ENCODE measurements around the gene UBE2L5.

The UBE2L5 gene

GRCh38 chr13:30381049-30381448 is 41.2 kb upstream of the UBE2L5 start:
- TF ChIP-seq CTCF (conservative IDR thresholded peaks at IDR 0.05) (no peak), ZFX (IDR thresholded peaks at IDR 0.05) (no peak)
- no peak overlapping the region for H3K27ac ChIP-seq

GRCh38 chr13:30382836-30383525 is 39.3 kb upstream of the UBE2L5 start:
- no peak overlapping the region for H3K27ac ChIP-seq
- TF ChIP-seq ZFX (IDR thresholded peaks at IDR 0.05) (no peak), CTCF (conservative IDR thresholded peaks at IDR 0.05) (no peak)

GRCh38 chr13:30388406-30389283 is 33.6 kb upstream of the UBE2L5 start:
- H3K27ac ChIP-seq, result peak overlapping the region; percentile 10; the same call in 1 of the 2 replicates
- TF ChIP-seq ZFX (IDR thresholded peaks at IDR 0.05) (no peak), CTCF (conservative IDR thresholded peaks at IDR 0.05) (no peak)

- no peak overlapping the region for H3K27ac ChIP-seq
- TF ChIP-seq CTCF (conservative IDR thresholded peaks at IDR 0.05) (no peak), ZFX (IDR thresholded peaks at IDR 0.05) (no peak)
Observed at GRCh38 chr13:30391956-30392680, 30.2 kb upstream of the UBE2L5 start.

GRCh38 chr13:30392681-30393045 is 29.6 kb upstream of the UBE2L5 start:
- TF ChIP-seq ZFX (IDR thresholded peaks at IDR 0.05) (no peak), CTCF (conservative IDR thresholded peaks at IDR 0.05) (no peak)
- H3K27ac ChIP-seq, result no peak overlapping the region

GRCh38 chr13:30394751-30395191 is 27.5 kb upstream of the UBE2L5 start:
- peak overlapping the region; percentile 79 for H3K27ac ChIP-seq
- TF ChIP-seq CTCF (conservative IDR thresholded peaks at IDR 0.05), result no peak
- no peak for TF ChIP-seq ZFX (IDR thresholded peaks at IDR 0.05)
